Spinal cord (tissue), 10 donors: ENCODE results near the gene AKAP6. TPM values are rescaled to one million over a fixed set of nuclear protein-coding genes. Genes with fewer than 3 reads are reported as not detected.
A peak's percentile ranks its signal among the peaks of the same experiment; 100 is the strongest.

Experiments used
- DNase-seq, 6 donors: peaks; one replicate each; pipeline versions ENCODE4 v3.0.0 to v3.0.0-alpha.2; 2013 to 2015; ENCODE audit warnings: low spot score in 6 of 6, low read depth in 4 of 6
- H3K27ac ChIP-seq: one replicate; pipeline ENCODE4 v1.5.1; 2013; ENCODE audit warnings: low read depth, low read length, control low read depth
- H3K27me3 ChIP-seq: one replicate; pipeline ENCODE4 v1.6.1; 2013; ENCODE audit warnings: low read length; ENCODE audit not compliant: control insufficient read depth, insufficient read depth
- H3K36me3 ChIP-seq: one replicate; pipeline ENCODE4 v1.6.1; 2013; ENCODE audit warnings: low read length; ENCODE audit not compliant: control insufficient read depth, insufficient read depth
- H3K4me1 ChIP-seq: one replicate; pipeline ENCODE4 v1.6.1; 2013; ENCODE audit warnings: low read length; ENCODE audit not compliant: control insufficient read depth, insufficient read depth
- H3K4me3 ChIP-seq: one replicate; pipeline ENCODE4 v1.5.1; 2013; ENCODE audit warnings: low read depth, low read length, control low read depth
- H3K9me3 ChIP-seq: one replicate; pipeline ENCODE4 v1.6.1; 2013; ENCODE audit warnings: low read length; ENCODE audit not compliant: control insufficient read depth, insufficient read depth
- WGBS: methylation state at CpG from one replicate; pipeline ENCODE4 v1.1.5; 2013; ENCODE audit warnings: missing lambda C conversion rate; ENCODE audit not compliant: insufficient coverage; 5-methylcytosine and 5-hydroxymethylcytosine counted together
- polyA plus RNA-seq, 2 donors: library from polyadenylated mRNA; unstranded; fragments of 120-200 nt; gene quantifications; one replicate each; pipeline ENCODE4 v1.2.1, GENCODE V29; 2013; ENCODE audit not compliant: insufficient read length in 2 of 2
- total RNA-seq, 2 donors: library from RNA; depleted of rRNA in 1 of 2; stranded (reverse); fragments of 120-200 nt in 1 of 2; fragments of >200 nt in 1 of 2; gene quantifications; one replicate each; pipeline versions ENCODE4 v1.2.3 to v1.2.4, GENCODE V29; 2013 to 2014
- donor health status: healthy.

Gene AKAP6
- total and polyA plus RNA-seq, 4 donors = 42.6 to 126 (median 78.7) TPM

DNA sequence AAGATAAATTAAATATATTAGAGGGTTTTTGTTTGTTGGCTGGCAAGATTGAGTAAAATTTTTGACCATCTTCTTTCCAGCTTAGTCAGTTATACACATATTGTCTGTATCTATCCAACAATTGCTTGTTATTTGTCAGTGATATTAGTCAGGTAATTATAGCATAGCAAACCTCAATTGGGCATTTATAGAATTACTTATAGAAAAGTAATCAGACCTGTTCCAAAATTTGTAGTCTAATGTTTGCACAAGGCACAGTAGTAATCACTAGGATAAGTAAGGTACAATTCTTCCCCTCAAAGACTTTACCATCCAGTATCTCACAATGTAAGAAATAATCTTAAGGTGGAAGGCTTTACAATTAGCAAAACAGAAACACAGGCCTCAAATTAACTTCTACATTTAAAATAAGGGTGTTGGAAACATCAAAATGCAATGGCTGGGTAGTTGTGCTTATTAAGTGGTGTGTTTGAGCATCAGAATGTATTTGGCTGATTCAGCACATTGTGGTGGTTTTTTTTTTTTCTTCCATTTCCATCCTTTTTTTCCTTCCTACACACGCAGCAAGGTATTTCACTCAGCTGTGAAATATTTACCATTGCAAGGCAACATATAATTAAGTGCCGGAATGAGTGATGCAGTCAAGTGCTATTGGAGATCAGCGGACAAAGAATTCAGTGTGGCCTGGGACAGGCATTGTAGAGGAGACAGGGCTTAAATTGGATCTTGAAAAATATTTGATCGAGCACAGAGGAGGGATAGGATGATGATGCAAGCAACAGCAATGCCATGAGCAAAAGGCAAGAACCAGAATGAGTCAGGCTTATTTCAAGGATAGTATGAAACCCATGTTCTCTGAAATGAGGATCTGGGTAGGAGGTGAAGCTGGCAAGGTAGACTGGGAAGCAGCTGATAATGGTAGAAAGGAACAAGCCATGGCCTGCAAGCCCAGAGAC, 178.2 kb downstream of the AKAP6 start:
- Histone ChIP-seq H3K27ac (peak overlapping the region; percentile 35), H3K36me3 (no peaks in the 10 kb centered on the region), H3K4me3 (no peak overlapping the region), H3K4me1 (peaks cover 9% of the 10 kb centered on the region), H3K27me3 (no peaks in the 10 kb centered on the region), H3K9me3 (no peaks in the 10 kb centered on the region)
- DNase-seq = peak in 1 of 6 donors; percentile 20
- WGBS = 85% methylated on average over 3 of the region's 4 CpGs

DNA sequence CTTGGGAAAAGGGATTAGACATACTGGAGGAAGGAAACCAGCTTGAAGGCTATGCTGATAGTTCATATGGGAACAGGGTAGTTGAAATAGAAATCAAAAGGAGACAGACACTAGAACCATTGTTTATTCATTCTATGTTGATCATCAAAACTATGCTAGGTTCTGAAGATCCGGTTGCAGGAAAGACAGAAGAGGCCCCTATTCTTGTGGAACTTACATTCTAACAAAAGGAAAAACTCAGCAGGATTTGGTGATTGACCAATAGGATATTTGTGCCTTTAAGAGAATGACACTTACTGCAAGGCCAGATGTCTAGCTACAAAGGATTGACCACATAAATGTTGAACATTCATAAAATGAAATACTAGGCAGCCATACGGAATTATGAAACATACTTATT, 179.2 kb downstream of the AKAP6 start:
- H3K36me3 ChIP-seq = no peaks in the 10 kb centered on the region
- peak in 2 of 6 donors; percentile 27 to 43 for DNase-seq
- no peak overlapping the region for H3K4me3 ChIP-seq
- no CpG with 5 or more reads among the region's 2 CpGs for WGBS
- H3K4me1 ChIP-seq = peaks cover 9% of the 10 kb centered on the region
- H3K27me3 ChIP-seq = no peaks in the 10 kb centered on the region
- H3K27ac ChIP-seq = peak overlapping the region; percentile 35
- no peaks in the 10 kb centered on the region for H3K9me3 ChIP-seq

DNA sequence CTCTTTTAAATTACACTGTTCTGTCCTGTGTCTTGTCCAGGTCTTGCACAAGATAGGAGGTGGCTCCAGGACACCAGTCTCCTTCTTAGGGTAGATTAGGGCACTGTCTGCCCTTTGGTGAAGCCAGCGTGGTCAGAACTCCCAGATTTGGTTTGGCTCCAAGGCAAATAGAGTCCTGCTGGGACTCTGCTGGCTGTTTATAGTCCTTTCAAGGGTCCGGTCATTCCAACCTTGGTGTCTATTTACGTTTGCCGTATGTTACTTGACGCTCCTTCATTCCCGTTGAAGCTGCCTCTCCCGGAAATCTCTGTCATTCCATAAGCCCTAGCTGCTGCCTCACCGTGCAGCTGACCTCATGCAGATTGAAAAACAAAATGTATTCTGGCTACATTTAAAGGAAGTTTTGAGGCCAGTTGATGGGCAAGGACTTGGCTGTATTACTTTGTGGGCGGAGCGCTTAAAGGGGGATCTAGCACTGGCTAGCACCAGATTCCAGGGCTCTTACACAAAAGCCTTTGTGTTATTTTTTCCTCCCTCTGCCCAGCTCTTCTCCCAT, 180.6 kb downstream of the AKAP6 start:
- 56% methylated on average over 8 of the region's 10 CpGs for WGBS
- peak overlapping the region; percentile 85 for H3K27ac ChIP-seq
- H3K4me1 ChIP-seq = peaks cover 9% of the 10 kb centered on the region
- no peak overlapping the region for H3K4me3 ChIP-seq
- H3K36me3 ChIP-seq = no peaks in the 10 kb centered on the region
- peak in 3 of 6 donors; percentile 26 to 80 (median 45) for DNase-seq
- no peaks in the 10 kb centered on the region for H3K27me3 ChIP-seq
- no peaks in the 10 kb centered on the region for H3K9me3 ChIP-seq

DNA sequence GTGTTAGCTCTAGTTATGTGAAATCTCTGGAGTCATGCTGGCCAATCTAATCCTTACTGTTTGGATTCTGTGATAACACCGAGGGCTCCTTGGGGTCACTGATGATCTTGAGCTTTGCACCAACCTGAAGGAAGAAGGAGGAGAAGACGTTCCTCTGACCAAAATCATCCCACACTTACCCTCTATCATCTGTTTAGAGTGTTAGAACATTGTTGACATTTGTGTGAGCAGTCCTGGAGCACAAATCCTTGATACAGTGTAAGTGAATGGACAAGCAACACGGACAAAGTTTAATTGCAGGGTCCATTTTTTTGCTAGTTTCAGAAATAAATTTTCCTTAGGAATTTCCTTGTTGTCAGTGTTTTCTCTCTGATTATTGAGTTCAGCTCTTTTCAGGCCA, 181.7 kb downstream of the AKAP6 start:
- no peaks in the 10 kb centered on the region for H3K36me3 ChIP-seq
- peaks cover 9% of the 10 kb centered on the region for H3K4me1 ChIP-seq
- H3K9me3 ChIP-seq = no peaks in the 10 kb centered on the region
- no peak overlapping the region for H3K4me3 ChIP-seq
- peak overlapping the region; percentile 20 for H3K27ac ChIP-seq
- no CpG with 5 or more reads among the region's 3 CpGs for WGBS
- H3K27me3 ChIP-seq = no peaks in the 10 kb centered on the region
- DNase-seq = no peak

DNA sequence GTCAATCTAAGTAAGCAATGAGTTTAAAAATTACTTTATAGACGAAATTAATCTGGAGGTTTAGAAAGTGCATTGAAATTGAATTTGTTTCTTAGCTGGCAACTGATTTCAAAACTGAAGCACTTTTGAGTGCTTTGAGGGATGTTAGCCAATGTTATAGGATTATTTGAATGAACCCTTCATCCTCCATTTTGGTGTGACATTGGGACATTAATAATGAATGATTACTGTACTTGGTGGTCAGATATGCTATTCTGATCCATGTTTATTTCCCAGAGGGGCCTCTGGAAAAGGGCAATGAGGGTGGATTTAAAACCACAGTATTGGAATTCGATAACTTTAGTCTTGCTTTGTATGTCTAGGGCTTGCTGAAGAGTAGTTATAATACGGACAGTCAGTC, 183.2 kb downstream of the AKAP6 start:
- H3K4me3 ChIP-seq = no peak overlapping the region
- H3K27me3 ChIP-seq = no peaks in the 10 kb centered on the region
- no CpG with 5 or more reads among the region's 3 CpGs for WGBS
- peaks cover 9% of the 10 kb centered on the region for H3K4me1 ChIP-seq
- DNase-seq = no peak
- no peaks in the 10 kb centered on the region for H3K36me3 ChIP-seq
- H3K9me3 ChIP-seq = no peaks in the 10 kb centered on the region
- H3K27ac ChIP-seq = no peak overlapping the region

DNA sequence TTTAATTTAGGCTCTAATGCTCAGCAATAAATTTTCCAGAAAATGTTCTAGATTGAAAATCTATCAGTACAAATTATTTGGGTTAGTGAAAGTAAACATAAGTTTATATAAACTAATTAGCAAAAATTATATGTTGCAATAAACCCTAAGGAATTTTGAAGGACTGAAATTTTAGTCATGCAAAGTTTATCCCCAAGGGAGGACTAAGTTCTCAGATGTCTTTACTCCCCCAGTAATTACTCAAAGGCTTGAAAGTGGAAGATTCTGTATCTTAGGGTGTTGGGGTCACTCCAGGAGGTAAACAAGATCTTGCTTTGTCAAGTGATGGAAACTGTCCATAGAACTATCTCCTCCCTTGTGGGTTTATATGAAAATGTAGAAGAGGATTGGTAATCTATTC, 183.7 kb downstream of the AKAP6 start:
- H3K36me3 ChIP-seq = no peaks in the 10 kb centered on the region
- no peaks in the 10 kb centered on the region for H3K27me3 ChIP-seq
- H3K9me3 ChIP-seq = no peaks in the 10 kb centered on the region
- peaks cover 9% of the 10 kb centered on the region for H3K4me1 ChIP-seq
- DNase-seq = no peak
- H3K4me3 ChIP-seq = no peak overlapping the region
- no peak overlapping the region for H3K27ac ChIP-seq

DNA sequence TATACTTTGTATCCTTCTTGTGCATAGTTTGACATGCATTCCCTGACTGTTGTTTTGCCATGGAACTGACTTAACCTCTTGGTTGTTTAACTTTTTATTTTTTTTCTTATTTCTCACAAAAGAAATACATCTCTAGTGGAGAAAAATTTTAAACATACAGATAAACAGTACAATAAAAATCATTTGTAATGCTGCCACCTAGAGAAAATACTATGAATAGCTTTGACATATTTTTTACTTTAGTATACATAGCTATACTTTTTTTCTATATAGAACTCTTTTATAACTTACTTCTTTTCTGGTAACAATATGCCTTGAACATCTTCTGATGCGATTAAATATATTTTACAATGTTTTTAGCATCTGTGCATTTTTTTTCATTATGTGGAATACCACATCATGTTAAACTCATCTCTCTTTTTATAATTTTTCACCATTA, 184.5 kb downstream of the AKAP6 start:
- DNase-seq = peak in 2 of 6 donors; percentile 20 to 60
- H3K4me1 ChIP-seq = peaks cover 9% of the 10 kb centered on the region
- no peaks in the 10 kb centered on the region for H3K36me3 ChIP-seq
- WGBS = no CpG with 5 or more reads among the region's 1 CpG
- H3K4me3 ChIP-seq = no peak overlapping the region
- no peak overlapping the region for H3K27ac ChIP-seq
- no peaks in the 10 kb centered on the region for H3K27me3 ChIP-seq
- H3K9me3 ChIP-seq = no peaks in the 10 kb centered on the region

DNA sequence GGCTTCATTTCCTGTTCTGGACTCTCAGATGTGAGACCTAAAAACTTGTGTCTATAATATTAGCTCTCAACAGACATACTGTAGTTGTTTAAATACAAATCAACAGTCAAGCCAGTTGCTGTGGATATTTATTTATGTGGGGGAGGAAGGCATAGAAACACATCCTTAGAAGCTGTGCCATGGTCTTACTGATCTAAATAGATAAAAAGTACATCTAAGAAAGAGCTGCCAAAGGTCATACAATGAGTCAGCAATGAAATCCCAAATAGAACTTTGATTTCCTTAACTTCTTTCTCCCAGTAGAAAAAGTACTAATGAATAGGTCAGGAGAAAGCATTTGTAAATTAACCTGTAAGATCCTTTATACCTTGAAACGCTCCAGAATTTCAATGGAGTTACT, 185.1 kb downstream of the AKAP6 start:
- Histone ChIP-seq H3K9me3 (no peaks in the 10 kb centered on the region), H3K36me3 (no peaks in the 10 kb centered on the region), H3K27ac (no peak overlapping the region), H3K27me3 (no peaks in the 10 kb centered on the region), H3K4me1 (peaks cover 9% of the 10 kb centered on the region), H3K4me3 (no peak overlapping the region)
- no CpG with 5 or more reads among the region's 1 CpG for WGBS
- DNase-seq = no peak

DNA sequence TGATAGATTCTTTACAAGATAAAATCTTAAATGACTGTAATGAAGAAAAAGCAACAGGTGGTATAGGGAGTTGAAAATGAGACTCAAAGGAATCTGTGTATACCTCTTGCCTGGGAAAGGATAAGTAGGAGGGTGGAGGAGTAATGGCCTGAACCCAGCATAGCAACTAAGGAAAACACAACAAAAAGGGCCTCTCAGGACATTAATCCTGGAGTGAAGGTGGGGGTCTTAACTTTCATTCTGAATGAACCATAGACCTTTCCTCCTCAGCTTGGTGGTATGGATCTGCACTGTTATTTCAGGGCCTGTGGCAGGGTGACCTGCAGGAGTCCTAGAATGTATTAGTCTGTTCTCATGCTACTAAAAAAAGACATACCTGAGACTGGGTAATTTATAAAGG, 185.6 kb downstream of the AKAP6 start:
- Histone ChIP-seq H3K4me1 (peaks cover 6% of the 10 kb centered on the region), H3K27ac (no peak overlapping the region), H3K4me3 (no peak overlapping the region), H3K36me3 (no peaks in the 10 kb centered on the region), H3K9me3 (no peaks in the 10 kb centered on the region), H3K27me3 (no peaks in the 10 kb centered on the region)
- DNase-seq = no peak
